AG20443 (cell line): ENCODE results near the gene TENT5C.
A peak's percentile ranks its signal among the peaks of the same experiment; 100 is the strongest.

Experiments used
- DNase-seq: peaks from one replicate; pipeline ENCODE4 v3.0.0; 2012; ENCODE audit warnings: low spot score, mixed read lengths

Gene TENT5C

GRCh38 chr1:117657949-117658660, 52.3 kb downstream of the TENT5C start:
- DNase-seq = no peak

- DNase-seq = no peak
Observed at GRCh38 chr1:117658676-117659075, 52.8 kb downstream of the TENT5C start.

- no peak for DNase-seq
Observed at GRCh38 chr1:117659550-117660270, 53.9 kb downstream of the TENT5C start.

GRCh38 chr1:117660271-117660965, 54.6 kb downstream of the TENT5C start:
- no peak for DNase-seq

DNA sequence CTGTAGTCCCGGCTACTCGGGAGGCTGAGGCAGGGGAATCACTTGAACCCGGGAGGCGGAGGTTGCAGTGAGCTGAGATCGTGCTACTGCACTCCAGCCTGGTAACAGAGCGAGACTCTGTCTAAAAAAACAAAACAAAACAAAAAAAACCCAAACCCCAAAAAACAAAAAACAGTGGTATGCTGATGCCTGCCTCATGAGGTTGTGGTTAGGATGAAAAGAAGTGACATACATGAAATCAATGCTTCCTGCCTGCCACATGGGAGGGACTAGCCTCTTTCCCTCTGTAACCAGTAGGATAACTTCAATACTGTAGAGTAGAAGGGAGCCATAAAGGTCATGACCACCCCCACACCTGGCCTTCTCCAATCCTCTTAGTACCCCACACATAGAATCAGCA, 55.2 kb downstream of the TENT5C start:
- no peak for DNase-seq

DNA sequence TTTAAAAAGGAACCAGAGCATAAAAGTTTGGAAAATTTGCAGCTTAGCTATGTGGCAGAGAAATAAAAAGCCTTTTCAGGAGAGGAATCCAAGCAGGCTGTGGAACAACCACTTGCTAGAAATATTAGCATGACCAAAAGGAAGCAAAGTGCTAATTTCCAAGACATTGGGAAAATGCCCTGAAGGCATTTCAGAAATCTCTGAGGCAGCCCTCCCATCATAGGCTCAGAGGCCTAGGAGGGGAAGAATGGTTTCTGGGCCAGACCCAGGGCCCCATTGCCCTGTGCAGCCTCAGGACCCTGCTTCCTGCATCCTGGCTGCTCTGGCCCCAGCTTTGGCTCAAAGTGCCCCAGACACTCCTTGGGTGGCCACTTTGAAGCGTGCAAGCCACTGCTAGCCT, 56.8 kb downstream of the TENT5C start:
- no peak for DNase-seq

DNA sequence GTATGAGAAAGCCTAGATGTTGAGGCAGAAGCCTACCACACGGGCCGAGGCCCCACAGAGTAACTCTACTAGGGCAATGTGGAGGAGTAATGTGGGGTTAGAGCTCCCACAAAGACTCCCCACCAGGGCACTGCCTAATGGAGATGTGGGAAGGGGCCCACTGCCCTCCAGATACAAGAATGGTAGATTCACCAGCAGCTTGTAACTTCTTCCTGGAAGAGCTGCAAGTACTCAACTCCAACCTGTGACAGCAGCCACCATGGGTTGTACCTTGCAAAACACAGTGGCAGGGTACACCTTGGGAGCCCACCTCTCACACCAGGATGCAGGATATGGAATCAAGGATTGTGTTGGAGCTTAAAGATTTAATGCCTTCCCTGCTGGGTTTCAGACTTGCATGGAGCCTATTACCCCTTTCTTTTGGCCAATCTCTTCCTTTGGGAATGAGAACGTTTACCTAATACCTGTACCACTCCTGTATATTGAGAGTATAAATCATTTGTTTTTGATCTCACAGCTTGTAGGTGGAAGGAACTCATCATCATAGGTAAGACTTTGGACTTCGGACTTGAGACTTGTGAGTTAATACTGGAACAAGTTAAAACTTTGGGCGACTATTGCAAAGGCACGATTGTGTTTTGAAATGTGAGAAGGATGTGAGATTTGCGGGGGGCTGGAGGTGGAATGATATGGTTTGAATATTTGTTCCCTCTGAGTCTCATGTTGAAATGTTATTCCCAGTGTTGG, 57.5 kb downstream of the TENT5C start:
- DNase-seq = no peak

GRCh38 chr1:117664314-117664713, 58.5 kb downstream of the TENT5C start:
- no peak for DNase-seq

- no peak for DNase-seq
Observed at GRCh38 chr1:117665556-117666270, 59.9 kb downstream of the TENT5C start.

DNA sequence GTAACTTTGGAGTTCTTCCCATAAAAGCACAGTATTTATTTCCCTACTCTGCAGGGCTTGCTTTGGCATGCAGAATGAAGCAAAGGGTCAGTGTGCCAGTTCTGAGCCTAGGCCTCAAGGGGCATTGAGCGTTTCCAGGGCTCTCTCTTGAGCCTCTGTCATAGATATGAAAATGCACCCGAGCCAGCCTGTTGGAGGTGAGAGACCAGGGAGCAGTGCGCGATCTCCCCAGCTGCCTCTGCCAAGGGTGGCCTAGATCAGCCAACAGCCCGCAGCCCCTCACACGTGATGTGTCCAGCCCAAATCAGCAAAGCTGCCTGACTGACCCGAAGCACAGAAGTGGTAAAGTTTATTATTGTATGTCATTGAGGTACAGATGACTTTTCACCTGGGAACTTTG, 63.7 kb downstream of the TENT5C start:
- no peak for DNase-seq

DNA sequence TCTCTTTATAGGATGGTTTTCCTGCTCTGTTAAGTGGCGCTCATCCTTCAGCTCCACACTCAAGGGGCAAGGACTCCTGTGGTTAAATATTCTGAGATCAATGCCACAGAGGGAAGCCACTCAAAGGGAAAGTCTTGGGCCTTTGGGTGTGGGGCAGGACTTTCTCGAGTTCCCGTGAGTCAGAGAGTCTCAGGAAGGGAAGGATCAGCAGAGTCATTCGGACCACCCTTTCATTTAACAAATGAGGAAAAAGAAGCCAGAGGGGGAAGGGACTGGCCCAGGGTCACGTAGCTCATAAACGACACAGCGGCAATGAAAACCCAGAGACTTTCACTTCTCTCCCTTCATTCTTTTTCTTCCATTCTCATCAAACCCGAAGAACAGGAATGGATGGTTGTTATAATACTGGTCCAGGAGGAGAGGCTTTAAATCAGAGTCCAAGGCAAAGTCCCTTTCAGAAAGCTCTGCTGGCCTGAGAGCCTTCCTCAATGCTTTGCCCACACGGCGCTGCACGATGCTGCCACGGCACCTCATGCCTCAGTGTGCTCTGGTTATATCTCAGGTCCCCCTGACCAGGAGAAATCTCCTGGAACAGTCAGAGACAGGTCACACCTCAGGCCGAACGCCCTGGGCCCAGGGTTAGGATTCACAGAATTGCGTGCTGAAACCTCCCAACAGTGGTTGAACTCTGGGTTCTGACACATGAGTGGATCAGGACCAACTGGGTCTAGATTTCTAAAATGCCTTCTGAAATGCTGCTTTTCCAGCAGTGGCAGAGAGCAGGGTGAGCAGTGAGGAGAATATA, 65.3 kb downstream of the TENT5C start:
- DNase-seq = no peak

GRCh38 chr1:117671781-117672501, 66.1 kb downstream of the TENT5C start:
- peak; percentile 55 for DNase-seq

GRCh38 chr1:117672756-117673155, 66.9 kb downstream of the TENT5C start:
- DNase-seq = no peak

DNA sequence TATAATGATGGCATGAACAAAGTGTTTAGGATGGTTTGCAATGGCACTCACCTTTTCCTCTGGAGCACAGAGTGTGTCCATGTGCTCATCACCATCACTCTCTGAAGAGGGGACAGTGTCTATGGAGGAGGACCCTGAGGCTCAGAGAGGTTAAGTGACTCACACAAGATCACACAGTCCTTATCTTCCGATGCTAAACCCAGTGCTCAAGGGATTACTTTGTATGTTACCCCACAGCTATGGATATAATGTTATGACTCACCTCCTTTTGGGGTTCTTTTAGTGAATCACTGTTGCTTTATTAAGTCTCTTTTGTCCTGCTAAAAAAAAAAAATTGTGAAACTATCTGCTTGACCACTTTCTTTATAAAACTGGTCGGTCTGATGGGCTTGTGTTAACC, 67.6 kb downstream of the TENT5C start:
- peak; percentile 64 for DNase-seq

DNA sequence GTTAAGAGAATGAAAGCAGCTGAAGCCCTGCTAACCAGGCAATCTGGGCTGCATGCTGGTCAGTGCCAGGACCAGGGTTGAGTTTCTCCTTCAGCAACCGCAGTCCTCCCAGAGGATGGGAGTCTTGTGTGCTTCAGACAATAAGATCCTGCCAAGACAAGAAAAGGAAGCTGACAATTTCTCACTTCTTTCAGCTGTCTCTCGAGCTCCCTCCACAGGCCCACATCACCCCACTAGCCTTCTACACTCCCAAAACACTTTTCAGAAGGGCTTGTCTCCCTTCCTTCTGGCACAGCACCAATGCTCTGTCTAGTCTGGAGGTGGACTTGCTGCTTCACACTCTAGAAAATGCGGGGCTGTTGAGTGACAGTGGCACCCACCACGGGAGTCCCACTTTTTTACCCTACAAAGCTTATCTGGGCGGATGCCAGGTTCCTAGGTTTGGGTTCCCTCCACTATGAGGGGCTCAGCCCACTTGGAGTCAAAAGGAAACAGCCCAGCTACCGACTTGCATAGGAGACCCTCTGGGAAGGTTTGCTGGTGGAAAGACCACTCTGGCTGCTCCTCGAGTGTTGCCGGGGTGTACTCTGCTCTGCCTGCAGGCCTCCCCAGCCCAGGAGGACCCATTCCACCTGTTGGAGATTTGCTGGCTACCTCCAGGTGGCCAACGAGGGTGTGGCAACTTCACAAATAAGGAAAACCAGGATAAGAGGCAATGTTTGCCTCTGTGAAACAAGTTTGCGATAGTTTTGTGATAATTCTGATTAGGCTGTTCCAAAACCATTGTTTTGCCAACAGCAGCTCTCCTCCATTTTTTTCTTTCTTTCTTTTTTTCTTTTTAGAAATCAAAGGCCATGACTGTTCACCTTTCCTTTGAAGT, 68.9 kb downstream of the TENT5C start:
- peak; percentile 64 for DNase-seq

DNA sequence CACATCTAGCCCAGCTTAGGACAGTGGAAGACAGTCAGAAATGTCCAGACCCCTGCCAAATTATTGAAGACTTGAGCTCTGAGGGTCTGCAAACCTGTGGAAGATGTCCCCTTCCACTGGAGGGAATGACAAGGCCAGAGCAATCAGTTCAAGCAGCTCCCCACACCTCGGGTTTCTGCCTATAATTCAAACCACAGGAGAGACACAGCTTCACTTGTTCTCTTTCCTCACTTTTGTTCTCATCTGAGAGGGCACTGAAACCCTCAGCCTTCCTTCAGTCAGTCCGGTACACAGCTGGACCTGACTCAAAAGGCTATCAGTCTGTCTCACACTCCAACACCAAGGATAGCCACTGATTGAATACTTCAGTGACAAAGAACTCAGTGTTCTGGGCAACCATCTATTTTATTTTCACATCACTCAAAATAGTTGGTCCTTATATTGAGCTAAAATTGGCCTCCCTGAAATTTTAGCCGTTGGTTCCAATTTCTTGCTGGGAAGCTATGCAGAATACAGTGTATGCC, 70.1 kb downstream of the TENT5C start:
- no peak for DNase-seq

DNA sequence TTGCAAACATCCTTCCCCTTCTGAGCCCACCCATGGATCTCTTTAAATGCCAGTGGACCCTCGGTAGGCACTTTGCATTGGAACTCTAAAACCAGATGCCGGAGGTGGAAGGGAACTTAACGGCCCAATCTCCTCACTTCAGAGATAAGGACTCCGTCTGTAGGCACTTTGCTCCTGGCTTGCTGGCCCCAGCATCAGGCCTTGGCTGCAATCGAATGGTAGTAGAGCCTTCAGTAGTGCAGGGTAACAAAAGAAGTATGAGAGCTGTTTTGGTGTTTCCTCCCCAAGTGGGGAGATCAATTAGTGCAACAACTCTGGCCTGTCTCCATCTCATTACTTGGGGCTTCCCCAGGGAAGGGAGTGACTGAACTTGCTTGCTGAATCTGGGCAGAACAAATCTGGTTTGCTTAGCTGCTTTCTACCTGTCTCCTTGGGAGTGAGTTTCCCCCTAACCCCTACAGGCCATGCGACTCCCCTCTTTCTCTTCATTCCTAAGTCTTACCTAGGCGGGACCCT, 70.8 kb downstream of the TENT5C start:
- DNase-seq = no peak
